HEK293T (cell line): ENCODE data around the gene MACC1.

Experiments used
- BHLHE40 ChIP-seq: fragments of 450-650 bp; IDR thresholded peaks from 2 replicates; pipeline ENCODE4 v1.6.1; 2016; ENCODE audit warnings: mild to moderate bottlenecking, moderate library complexity, borderline replicate concordance
- CTBP1 ChIP-seq: fragments of 450-650 bp; IDR thresholded peaks from 2 replicates; pipeline ENCODE4 v1.6.1; 2016; ENCODE audit warnings: borderline replicate concordance
- ELF4 ChIP-seq: fragments of 450-650 bp; IDR thresholded peaks from 2 replicates; pipeline ENCODE4 v1.6.1; 2017; ENCODE audit warnings: antibody characterized with exemption
- FOXK2 ChIP-seq: fragments of 450-650 bp; IDR thresholded peaks from 2 replicates; pipeline ENCODE4 v1.6.1; 2016; ENCODE audit warnings: mild to moderate bottlenecking
- FOXM1 ChIP-seq: fragments of 450-650 bp; IDR thresholded peaks from 2 replicates; pipeline ENCODE4 v1.6.1; 2017; ENCODE audit warnings: mild to moderate bottlenecking, borderline replicate concordance
- L3MBTL2 ChIP-seq: fragments of 450-650 bp; conservative IDR thresholded peaks from 2 replicates; pipeline ENCODE4 v1.6.1; 2016; ENCODE audit warnings: mild to moderate bottlenecking
- SP1 ChIP-seq: fragments of 450-650 bp; IDR thresholded peaks from 2 replicates; pipeline ENCODE4 v1.6.1; 2017
- SUZ12 ChIP-seq: fragments of 450-650 bp; IDR thresholded peaks from 2 replicates; pipeline ENCODE4 v1.6.1; 2016; ENCODE audit warnings: mild to moderate bottlenecking
- TF ChIP-seq, protein P1 (sequence below): fragments of 450-650 bp; IDR thresholded peaks from 2 replicates; pipeline ENCODE4 v1.6.1; 2016

DNA sequence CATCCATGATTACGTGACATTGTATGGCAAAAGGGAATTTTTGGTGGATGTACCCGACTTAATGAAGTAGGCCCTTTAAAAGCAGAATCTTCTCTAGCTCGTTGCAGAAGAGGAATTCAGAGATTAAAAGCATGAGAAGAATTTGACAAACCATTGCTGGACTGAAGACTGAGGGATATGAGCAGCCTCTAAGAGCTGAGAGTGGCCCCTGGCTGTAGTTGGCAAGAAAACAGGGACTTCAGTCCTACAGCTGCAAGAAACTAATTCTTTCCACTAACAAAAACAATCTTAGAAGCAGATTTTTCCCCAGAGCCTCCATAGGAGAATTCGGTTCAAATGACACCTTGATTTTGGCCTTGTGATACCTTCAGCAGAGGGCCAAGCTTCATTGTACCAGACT, 34.1 kb downstream of the MACC1 start:
- no peak for TF ChIP-seq CTBP1
- no peak for TF ChIP-seq FOXM1
- TF ChIP-seq, protein P1, sequence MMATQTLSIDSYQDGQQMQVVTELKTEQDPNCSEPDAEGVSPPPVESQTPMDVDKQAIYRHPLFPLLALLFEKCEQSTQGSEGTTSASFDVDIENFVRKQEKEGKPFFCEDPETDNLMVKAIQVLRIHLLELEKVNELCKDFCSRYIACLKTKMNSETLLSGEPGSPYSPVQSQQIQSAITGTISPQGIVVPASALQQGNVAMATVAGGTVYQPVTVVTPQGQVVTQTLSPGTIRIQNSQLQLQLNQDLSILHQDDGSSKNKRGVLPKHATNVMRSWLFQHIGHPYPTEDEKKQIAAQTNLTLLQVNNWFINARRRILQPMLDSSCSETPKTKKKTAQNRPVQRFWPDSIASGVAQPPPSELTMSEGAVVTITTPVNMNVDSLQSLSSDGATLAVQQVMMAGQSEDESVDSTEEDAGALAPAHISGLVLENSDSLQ, result no peak
- TF ChIP-seq SUZ12, result no peak
- TF ChIP-seq BHLHE40, result no peak
- TF ChIP-seq ELF4, result no peak
- no peak for TF ChIP-seq SP1
- no peak for TF ChIP-seq FOXK2
- TF ChIP-seq L3MBTL2, result no peak
